Testis (tissue), 3 donors: ENCODE results near the gene MTERF4. TPM values are rescaled to one million over a fixed set of nuclear protein-coding genes. Genes with fewer than 3 reads are reported as not detected.

Experiments
- DNase-seq: peaks from one replicate; pipeline ENCODE4 v3.0.0-alpha.2; 2019
- H3K27ac ChIP-seq, 2 donors: fragments of 200-600 bp; sonication (generic); one replicate each; pipeline ENCODE4 v1.5.1; 2019
- H3K27me3 ChIP-seq: fragments of 200-600 bp; sonication (generic); one replicate; pipeline ENCODE4 v1.5.1; 2019
- H3K36me3 ChIP-seq: fragments of 200-600 bp; sonication (generic); one replicate; pipeline ENCODE4 v1.5.1; 2017; ENCODE audit warnings: low read depth; ENCODE audit errors: missing control alignments
- H3K4me1 ChIP-seq: fragments of 200-600 bp; sonication (generic); one replicate; pipeline ENCODE4 v1.5.1; 2019
- H3K4me3 ChIP-seq, 2 donors: fragments of 200-600 bp; sonication (generic); one replicate each; pipeline ENCODE4 v1.5.1; 2017 to 2019
- H3K9me3 ChIP-seq: fragments of 200-600 bp; sonication (generic); one replicate; pipeline ENCODE4 v1.5.1; 2017
- POLR2A ChIP-seq: fragments of 450-650 bp; IDR thresholded peaks from one replicate; pipeline ENCODE4 v1.6.1; 2017; ENCODE audit warnings: antibody characterized with exemption, mild to moderate bottlenecking, moderate library complexity
- WGBS, 2 donors: methylation state at CpG; one replicate each; pipeline ENCODE4 v1.1.5; 2018; 5-methylcytosine and 5-hydroxymethylcytosine counted together
- intact Hi-C: fragments of 100-400 bp; cut with DNase I; formaldehyde crosslinking; loops from one replicate; pipeline ENCODE4 v1.15.1; 2023; ENCODE audit warnings: low total_unique reads
- polyA plus RNA-seq: library from polyadenylated mRNA; stranded (reverse); fragments of 350-450 nt; fragmentation: Illumina TruSeq; extraction: RNeasy Lipid Tissue Mini Kit (QIAGEN cat#74804); gene quantifications from one replicate; pipeline ENCODE4 v1.2.3, GENCODE V29; 2014; ENCODE audit warnings: low read depth, low replicate concordance; ENCODE audit not compliant: insufficient read depth
- total RNA-seq, 2 donors: library from RNA; depleted of rRNA; stranded (reverse); fragments of >200 nt; gene quantifications; one replicate each; pipeline ENCODE4 v1.2.3, GENCODE V29; 2016
- TF ChIP-seq, protein P1 (sequence below), 3 experiments: fragments of 450-650 bp in 2 of 3; fragments of 200-600 bp in 1 of 3; sonication (generic) in 1 of 3; IDR thresholded peaks; one replicate each; pipeline ENCODE4 v1.5.1; 2016 to 2019; ENCODE audit warnings: antibody characterized with exemption in 3 of 3, mild to moderate bottlenecking in 2 of 3, moderate library complexity in 1 of 3

The MTERF4 gene
- total and polyA plus RNA-seq, 3 donors from 2014 or later: 26.4 to 40.6 (median 37.3) TPM

DNA sequence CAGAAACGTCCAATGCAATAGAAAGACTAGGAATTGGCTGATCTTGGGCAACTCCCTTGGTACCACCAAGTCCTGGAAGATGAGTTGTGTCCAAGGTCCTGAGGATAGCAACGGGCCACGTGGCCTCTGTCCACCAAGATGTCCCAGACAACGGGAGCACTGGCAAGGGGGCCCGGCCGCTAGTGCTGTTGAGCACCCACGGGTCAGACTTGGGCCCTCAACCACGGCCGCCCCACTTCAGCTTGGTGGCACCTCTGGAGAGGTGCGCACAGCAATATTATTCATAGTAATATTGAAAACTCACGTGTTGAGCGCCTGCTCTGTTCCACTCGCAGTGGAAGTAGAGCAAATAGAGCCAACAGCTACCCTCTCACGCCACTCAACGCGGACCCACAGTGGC lies 28.2 kb upstream of the MTERF4 start:
- DNase-seq: no peak
- 90 to 96% methylated on average over 16 of the region's 16 CpGs for WGBS, 2 donors

DNA sequence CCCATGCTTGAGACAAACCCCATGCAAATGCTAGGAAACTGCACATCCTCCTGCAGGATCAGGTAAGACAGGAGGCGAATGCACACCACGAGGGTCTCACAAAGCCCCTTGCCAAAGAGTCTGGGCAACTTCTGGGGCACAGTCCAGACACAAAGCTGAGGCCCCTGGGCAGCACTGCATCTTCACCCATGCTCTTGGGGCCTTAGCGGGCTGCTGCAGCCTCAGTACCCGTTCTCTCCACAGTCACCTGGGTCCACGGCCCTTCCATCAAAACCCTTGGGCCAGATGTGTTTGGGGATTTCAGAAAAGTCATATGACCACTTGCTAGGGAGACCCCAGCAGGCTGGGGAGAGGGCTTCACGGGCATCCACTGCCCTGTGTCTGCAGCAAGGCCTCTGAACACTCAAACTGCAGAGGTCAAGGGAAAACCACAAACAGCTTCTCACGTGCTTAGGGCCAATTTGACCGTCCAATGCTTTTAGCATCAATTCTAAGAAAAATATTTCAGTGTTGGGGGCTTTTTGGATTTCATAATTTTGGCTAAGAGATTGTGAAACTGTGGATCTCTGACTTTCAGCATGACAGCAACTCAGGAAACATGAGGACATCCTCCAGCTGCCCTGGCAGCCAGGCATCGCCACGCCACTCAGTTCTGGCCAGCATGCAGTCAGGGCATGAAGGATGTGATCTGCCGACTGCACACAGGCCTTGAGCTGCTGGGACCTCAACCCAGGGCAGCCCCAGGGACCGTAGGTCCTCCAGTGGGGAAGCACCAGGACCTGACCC lies 27.2 kb upstream of the MTERF4 start:
- Histone ChIP-seq H3K36me3 (no peaks in the 10 kb centered on the region), H3K4me3 (no peak overlapping the region), H3K4me1 (peaks cover 10% of the 10 kb centered on the region), H3K9me3 (no peaks in the 10 kb centered on the region), H3K27me3 (no peaks in the 10 kb centered on the region), H3K27ac (no peak overlapping the region)
- no peak for DNase-seq
- intact Hi-C loops: loop anchor here (2.0 kb wide), 1 partner anchor 40 kb away; no protein-coding TSS in a partner anchor
- 82 to 87% methylated on average over 9 to 12 of the region's 12 CpGs for WGBS, 2 donors
- TF ChIP-seq, protein P1, sequence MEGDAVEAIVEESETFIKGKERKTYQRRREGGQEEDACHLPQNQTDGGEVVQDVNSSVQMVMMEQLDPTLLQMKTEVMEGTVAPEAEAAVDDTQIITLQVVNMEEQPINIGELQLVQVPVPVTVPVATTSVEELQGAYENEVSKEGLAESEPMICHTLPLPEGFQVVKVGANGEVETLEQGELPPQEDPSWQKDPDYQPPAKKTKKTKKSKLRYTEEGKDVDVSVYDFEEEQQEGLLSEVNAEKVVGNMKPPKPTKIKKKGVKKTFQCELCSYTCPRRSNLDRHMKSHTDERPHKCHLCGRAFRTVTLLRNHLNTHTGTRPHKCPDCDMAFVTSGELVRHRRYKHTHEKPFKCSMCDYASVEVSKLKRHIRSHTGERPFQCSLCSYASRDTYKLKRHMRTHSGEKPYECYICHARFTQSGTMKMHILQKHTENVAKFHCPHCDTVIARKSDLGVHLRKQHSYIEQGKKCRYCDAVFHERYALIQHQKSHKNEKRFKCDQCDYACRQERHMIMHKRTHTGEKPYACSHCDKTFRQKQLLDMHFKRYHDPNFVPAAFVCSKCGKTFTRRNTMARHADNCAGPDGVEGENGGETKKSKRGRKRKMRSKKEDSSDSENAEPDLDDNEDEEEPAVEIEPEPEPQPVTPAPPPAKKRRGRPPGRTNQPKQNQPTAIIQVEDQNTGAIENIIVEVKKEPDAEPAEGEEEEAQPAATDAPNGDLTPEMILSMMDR (IDR thresholded peaks at IDR 0.05): no peak
- TF ChIP-seq POLR2A: no peak

More for the DNA sequence above, 28.2 kb upstream of the MTERF4 start:
- Histone ChIP-seq H3K4me3 (no peak overlapping the region), H3K36me3 (no peaks in the 10 kb centered on the region), H3K27ac (no peak overlapping the region), H3K4me1 (peaks cover 15% of the 10 kb centered on the region), H3K27me3 (no peaks in the 10 kb centered on the region), H3K9me3 (no peaks in the 10 kb centered on the region)
- TF ChIP-seq POLR2A: no peak
- TF ChIP-seq, protein P1 (IDR thresholded peaks at IDR 0.05): no peak
- intact Hi-C loops: no loop called here

DNA sequence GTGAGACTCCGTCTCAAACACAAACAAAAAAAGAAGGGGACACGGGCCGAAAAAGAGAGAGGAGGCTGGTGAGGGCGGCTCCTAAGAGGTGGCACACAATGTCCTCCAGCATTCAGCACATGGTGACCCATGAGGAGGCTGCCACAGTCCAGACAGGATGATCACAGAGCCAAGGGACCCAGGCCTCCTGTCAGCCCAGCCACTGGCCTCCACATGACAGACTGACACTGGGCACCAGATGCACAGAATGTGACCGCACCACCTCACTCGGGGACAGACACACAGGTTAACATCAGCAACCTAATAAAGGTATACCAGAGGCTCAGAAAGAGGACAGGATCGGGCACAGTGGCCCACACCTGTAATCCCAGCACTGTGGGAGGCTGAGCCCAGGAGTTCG lies 26.2 kb upstream of the MTERF4 start:
- H3K36me3 ChIP-seq: no peaks in the 10 kb centered on the region
- H3K9me3 ChIP-seq: no peaks in the 10 kb centered on the region
- H3K27ac ChIP-seq: no peak overlapping the region
- 96 to 97% methylated on average over 8 of the region's 8 CpGs for WGBS, 2 donors
- H3K4me1 ChIP-seq: peaks cover 3% of the 10 kb centered on the region
- no peak overlapping the region for H3K4me3 ChIP-seq
- no peak for DNase-seq
- TF ChIP-seq, protein P1 (IDR thresholded peaks at IDR 0.05): no peak
- no peak for TF ChIP-seq POLR2A
- intact Hi-C loops: loop anchor here (2.0 kb wide), 1 partner anchor 41 kb away; no protein-coding TSS in a partner anchor
- H3K27me3 ChIP-seq: no peaks in the 10 kb centered on the region

DNA sequence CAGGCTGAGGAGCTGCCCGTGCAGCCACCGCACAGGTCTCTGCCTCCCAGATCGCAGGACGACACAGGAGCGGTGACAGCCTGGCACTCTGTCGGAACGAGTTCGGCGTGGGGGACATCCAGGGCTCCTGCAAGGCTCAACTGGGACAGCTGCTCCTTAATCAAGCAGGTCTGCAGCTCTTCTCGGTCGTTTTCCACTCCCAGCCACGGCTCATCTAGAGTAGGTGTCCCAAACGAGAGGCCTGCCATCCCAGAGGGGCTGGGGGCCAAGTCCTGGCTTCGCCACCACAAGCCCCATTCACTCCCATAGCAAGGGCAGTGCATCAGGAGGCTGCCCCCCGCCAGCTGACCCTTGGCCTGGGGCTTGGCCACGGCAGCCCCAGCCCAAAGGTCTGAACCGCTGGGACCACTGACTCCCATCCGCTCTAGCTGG lies 24.7 kb upstream of the MTERF4 start:
- intact Hi-C loops: no loop called here
- no peak for TF ChIP-seq POLR2A
- TF ChIP-seq, protein P1 (IDR thresholded peaks at IDR 0.05): no peak
- no peaks in the 10 kb centered on the region for H3K27me3 ChIP-seq
- no peak overlapping the region for H3K27ac ChIP-seq
- no peak overlapping the region for H3K4me3 ChIP-seq
- no peaks in the 10 kb centered on the region for H3K36me3 ChIP-seq
- no peaks in the 10 kb centered on the region for H3K4me1 ChIP-seq
- DNase-seq: no peak
- H3K9me3 ChIP-seq: no peaks in the 10 kb centered on the region
- 93 to 94% methylated on average over 14 to 15 of the region's 18 CpGs for WGBS, 2 donors
